Left lung (tissue), 10 donors: Measurements from ENCODE around the gene VTI1A. TPM values are rescaled to one million over a fixed set of nuclear protein-coding genes. Genes with fewer than 3 reads are reported as not detected.
"Not testable (repeated sequence)": the region's sequence is repeated elsewhere in the genome, so short reads cannot be mapped to it uniquely, and the experiment has no call there.

ENCODE experiments used
- ATAC-seq: fragments of 200-7000 bp; cut with Tn5 transposase; one replicate; pipeline ENCODE4 v1.9.1; 2020; ENCODE audit warnings: moderate library complexity
- DNase-seq, 4 donors: peaks; one replicate each; pipeline ENCODE4 v3.0.0-alpha.2; 2013 to 2020
- H3K27ac ChIP-seq, 2 donors: fragments of 200-600 bp; sonication (generic) in 1 of 2; one replicate each; pipeline versions ENCODE4 v1.5.0 to v1.8.0; 2020 to 2021
- H3K27me3 ChIP-seq, 2 donors: fragments of 200-600 bp; sonication (generic) in 1 of 2; one replicate each; pipeline versions ENCODE4 v1.5.0 to v1.8.0; 2020 to 2021
- H3K36me3 ChIP-seq, 2 donors: fragments of 200-600 bp; sonication (generic) in 1 of 2; one replicate each; pipeline versions ENCODE4 v1.5.0 to v1.8.0; 2020 to 2021
- H3K4me1 ChIP-seq, 2 donors: fragments of 200-600 bp; one replicate each; pipeline ENCODE4 v1.8.0; 2021
- H3K4me3 ChIP-seq, 2 donors: fragments of 200-600 bp; sonication (generic) in 1 of 2; one replicate each; pipeline versions ENCODE4 v1.5.0 to v1.8.0; 2020 to 2021; ENCODE audit warnings: mild to moderate bottlenecking in 1 of 2
- H3K9me3 ChIP-seq, 2 donors: fragments of 200-600 bp; sonication (generic) in 1 of 2; one replicate each; pipeline versions ENCODE4 v1.5.0 to v1.8.0; 2020 to 2021
- intact Hi-C, 2 donors: fragments of 100-400 bp; cut with DNase I; formaldehyde crosslinking; loops; one replicate each; pipeline versions ENCODE4 v1.11.2 to v1.14.2; 2022
- polyA plus RNA-seq, 6 donors: library from polyadenylated mRNA; unstranded; fragments of 120-200 nt; gene quantifications; one replicate each; pipeline ENCODE4 v1.2.1, GENCODE V29; 2013; ENCODE audit not compliant: insufficient read length in 6 of 6
- total RNA-seq, 2 donors: library from RNA; stranded (reverse); fragmentation: NEBNext Ultra II Directional; extraction: Animal tissue kit (Norgen Biotek cat#: 25700); gene quantifications; one replicate each; pipeline ENCODE4 v1.2.1, GENCODE V29; 2021
- TF ChIP-seq, protein P1 (sequence below), 2 donors: fragments of 200-600 bp; sonication (generic) in 1 of 2; IDR thresholded peaks; one replicate each; pipeline versions ENCODE4 v1.5.0 to v1.8.0; 2021; ENCODE audit warnings: antibody characterized with exemption in 2 of 2
- donor health status: DM: no; HTN: yes; CAD: no.
- donor health status: DM: no; HTN: no; CAD: no.

VTI1A gene
- total and polyA plus RNA-seq, 8 donors: 13.6 to 39.0 (median 17.7) TPM

DNA sequence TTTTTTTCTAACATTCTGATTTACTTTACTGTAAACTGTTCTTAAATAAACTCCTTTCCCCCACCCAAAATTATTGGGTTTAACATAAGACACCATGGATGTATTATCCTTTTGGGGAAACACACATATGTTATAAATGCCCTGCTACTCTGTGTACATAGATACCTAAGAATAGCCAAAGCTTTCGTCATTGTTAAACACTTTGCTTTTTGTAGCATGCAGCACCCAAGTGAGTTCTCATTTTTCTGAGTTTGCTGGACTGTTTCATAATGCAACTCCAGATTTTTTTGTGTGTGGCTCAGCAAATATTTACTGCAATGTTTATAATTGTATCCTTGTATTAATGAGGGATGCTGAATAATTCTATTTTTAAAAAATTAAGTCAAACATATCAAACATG lies 86.9 kb downstream of the VTI1A start:
- Histone ChIP-seq H3K36me3 (peaks cover 0 to 10% of the 10 kb centered on the region in 2 donors), H3K4me3 (no peak overlapping the region), H3K27ac (no peak overlapping the region), H3K4me1 (peaks cover 0 to 21% of the 10 kb centered on the region in 2 donors), H3K9me3 (no peaks in the 10 kb centered on the region), H3K27me3 (no peaks in the 10 kb centered on the region)
- intact Hi-C loops: no loop called here
- TF ChIP-seq, protein P1, sequence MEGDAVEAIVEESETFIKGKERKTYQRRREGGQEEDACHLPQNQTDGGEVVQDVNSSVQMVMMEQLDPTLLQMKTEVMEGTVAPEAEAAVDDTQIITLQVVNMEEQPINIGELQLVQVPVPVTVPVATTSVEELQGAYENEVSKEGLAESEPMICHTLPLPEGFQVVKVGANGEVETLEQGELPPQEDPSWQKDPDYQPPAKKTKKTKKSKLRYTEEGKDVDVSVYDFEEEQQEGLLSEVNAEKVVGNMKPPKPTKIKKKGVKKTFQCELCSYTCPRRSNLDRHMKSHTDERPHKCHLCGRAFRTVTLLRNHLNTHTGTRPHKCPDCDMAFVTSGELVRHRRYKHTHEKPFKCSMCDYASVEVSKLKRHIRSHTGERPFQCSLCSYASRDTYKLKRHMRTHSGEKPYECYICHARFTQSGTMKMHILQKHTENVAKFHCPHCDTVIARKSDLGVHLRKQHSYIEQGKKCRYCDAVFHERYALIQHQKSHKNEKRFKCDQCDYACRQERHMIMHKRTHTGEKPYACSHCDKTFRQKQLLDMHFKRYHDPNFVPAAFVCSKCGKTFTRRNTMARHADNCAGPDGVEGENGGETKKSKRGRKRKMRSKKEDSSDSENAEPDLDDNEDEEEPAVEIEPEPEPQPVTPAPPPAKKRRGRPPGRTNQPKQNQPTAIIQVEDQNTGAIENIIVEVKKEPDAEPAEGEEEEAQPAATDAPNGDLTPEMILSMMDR (IDR thresholded peaks at IDR 0.05): no peak
- DNase-seq: peak in 1 of 4 donors; percentile 46
- peak; percentile 31 for ATAC-seq

DNA sequence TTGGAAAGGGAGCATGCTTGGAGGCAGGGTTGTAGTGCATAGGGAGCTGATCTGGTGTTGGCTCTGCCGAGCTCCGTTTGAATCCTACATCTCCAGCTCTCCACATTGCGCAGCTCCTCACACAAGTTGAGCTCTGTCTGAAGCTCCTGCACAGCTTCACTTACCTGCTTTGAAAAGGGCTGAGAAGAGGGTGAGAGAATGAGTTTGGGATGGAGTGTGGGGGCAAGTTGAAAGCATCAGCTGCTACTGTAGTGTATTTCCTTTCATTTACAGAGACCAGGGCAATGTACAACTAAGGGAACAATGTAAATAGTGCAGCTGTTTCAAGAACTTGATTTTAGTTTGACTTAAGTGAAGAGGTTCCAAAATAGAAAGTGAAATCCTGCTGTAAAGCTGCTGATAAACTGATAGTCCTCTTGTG lies 88.5 kb downstream of the VTI1A start:
- no peak overlapping the region for H3K27ac ChIP-seq
- peak; percentile 75 for ATAC-seq

DNA sequence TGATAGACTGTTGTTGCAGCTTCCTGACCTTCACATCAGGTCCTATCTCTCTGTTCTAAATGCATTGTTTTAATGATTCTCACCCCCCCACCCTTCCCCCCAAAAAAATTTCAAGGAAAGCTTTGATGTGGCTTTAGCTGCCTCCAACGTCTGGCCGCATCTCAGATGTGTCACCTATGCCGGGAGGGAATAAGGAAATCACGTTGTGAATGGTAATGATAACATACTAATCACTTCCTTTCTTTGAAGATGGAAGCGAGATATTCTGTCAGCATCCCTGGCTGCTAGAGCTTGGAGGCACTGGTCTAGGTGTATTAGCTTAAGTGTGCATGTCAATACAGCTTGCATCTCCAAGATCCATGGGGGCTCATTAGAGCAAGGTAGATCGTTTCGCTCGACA lies 89.6 kb downstream of the VTI1A start:
- no peak for ATAC-seq
- Histone ChIP-seq H3K36me3 (peaks cover 0 to 16% of the 10 kb centered on the region in 2 donors), H3K9me3 (no peaks in the 10 kb centered on the region), H3K27me3 (no peaks in the 10 kb centered on the region), H3K27ac (no peak overlapping the region), H3K4me3 (no peak overlapping the region), H3K4me1 (peaks cover 0 to 21% of the 10 kb centered on the region in 2 donors)
- intact Hi-C loops: no loop called here
- DNase-seq: peak in 1 of 4 donors; percentile 4
- TF ChIP-seq, protein P1 (IDR thresholded peaks at IDR 0.05): no peak

More for the DNA sequence above, 88.5 kb downstream of the VTI1A start:
- Histone ChIP-seq H3K27me3 (no peaks in the 10 kb centered on the region), H3K36me3 (peaks cover 0 to 16% of the 10 kb centered on the region in 2 donors), H3K4me3 (no peak overlapping the region), H3K9me3 (no peaks in the 10 kb centered on the region), H3K4me1 (peaks cover 0 to 21% of the 10 kb centered on the region in 2 donors)
- DNase-seq: peak in 1 of 4 donors; percentile 32
- intact Hi-C loops: no loop called here
- TF ChIP-seq, protein P1 (IDR thresholded peaks at IDR 0.05): no peak

DNA sequence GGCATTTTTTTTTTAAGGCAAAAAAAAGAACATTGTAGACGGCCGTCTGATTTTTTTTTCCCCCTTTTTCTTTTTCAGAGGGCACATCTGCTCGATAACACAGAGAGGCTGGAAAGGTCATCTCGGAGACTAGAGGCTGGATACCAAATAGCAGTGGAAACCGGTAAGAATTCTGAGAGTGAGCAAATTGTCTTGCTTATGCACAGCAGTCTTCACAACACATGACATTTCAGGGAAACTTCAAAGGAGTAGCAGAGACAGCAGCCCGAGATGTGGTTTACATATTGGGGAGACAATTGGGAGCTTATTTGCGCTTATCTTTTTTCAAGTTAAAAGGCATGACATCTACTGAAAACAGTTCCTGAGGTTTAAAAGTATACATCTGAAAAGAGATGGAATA lies 91.2 kb downstream of the VTI1A start:
- no peak for ATAC-seq
- DNase-seq: no peak
- TF ChIP-seq, protein P1 (IDR thresholded peaks at IDR 0.05): no peak
- Histone ChIP-seq H3K4me1 (peaks cover 0 to 8% of the 10 kb centered on the region in 2 donors), H3K9me3 (peaks cover 0 to 2% of the 10 kb centered on the region in 2 donors), H3K4me3 (no peak overlapping the region), H3K27ac (no peak overlapping the region), H3K27me3 (no peaks in the 10 kb centered on the region), H3K36me3 (peaks cover 0 to 25% of the 10 kb centered on the region in 2 donors)
- intact Hi-C loops: no loop called here

DNA sequence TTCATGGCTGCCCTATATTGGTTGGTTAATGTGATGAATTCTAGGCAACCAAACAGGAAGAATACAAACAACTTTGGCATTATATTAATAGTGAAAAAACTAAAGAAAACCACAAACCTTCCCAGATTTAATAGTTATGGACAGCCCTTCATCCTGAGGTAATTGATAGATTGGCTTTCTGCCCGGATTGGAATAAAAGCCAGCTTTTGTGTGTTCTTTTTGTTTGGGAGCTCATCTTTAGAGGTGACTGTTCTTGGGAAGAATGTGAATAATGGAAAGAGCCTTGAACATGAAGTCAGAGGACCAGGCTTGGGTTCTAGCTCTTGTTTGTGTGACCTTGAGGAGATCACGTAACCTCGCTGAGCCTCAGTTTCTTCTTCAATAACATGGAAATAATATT lies 92.3 kb downstream of the VTI1A start:
- no peak overlapping the region for H3K27ac ChIP-seq
- intact Hi-C loops: no loop called here
- no peaks in the 10 kb centered on the region for H3K4me1 ChIP-seq
- DNase-seq (no peak), ATAC-seq (no peak)
- peaks cover 0 to 25% of the 10 kb centered on the region in 2 donors for H3K36me3 ChIP-seq
- peaks cover 0 to 2% of the 10 kb centered on the region in 2 donors for H3K9me3 ChIP-seq
- no peak overlapping the region for H3K4me3 ChIP-seq
- TF ChIP-seq, protein P1 (IDR thresholded peaks at IDR 0.05): no peak
- H3K27me3 ChIP-seq: no peaks in the 10 kb centered on the region

DNA sequence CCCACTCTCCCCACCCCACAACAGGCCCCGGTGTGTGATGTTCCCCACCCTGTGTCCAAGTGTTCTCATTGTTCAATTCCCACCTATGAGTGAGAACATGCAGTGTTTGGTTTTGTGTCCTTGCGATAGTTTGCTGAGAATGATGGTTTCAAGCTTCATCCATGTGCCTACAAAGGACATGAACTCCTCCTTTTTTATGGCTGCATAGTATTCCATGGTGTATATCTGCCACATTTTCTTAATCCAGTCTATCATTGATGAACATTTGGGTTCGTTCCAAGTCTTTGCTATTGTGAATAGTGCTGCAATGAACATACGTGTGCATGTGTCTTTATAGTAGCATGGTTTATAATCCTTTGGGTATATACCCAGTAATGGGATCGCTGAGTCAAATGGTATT lies 95.8 kb downstream of the VTI1A start:
- H3K4me1 ChIP-seq, intact Hi-C loops, H3K9me3 ChIP-seq, DNase-seq, ATAC-seq, H3K27me3 ChIP-seq, H3K27ac ChIP-seq, H3K4me3 ChIP-seq: not testable (repeated sequence)
- peaks cover 0 to 25% of the 10 kb centered on the region in 2 donors for H3K36me3 ChIP-seq
